Lower leg skin (tissue), 4 donors: Measurements from ENCODE around the gene SPEM3. TPM values are rescaled to one million over a fixed set of nuclear protein-coding genes. Genes with fewer than 3 reads are reported as not detected.

Experiments used
- DNase-seq, 2 donors: peaks; one replicate each; pipeline ENCODE4 v3.0.0-alpha.2; 2019; ENCODE audit warnings: low spot score in 2 of 2
- H3K4me3 ChIP-seq: fragments of 200-600 bp; sonication (generic); 2 replicates; pipeline ENCODE4 v1.5.1; 2017; ENCODE audit warnings: mild to moderate bottlenecking, low read depth; ENCODE audit not compliant: poor library complexity, severe bottlenecking
- CTCF ChIP-seq, 3 donors: fragments of 450-650 bp; IDR thresholded peaks; one replicate each; pipeline ENCODE4 v1.5.1; 2016; ENCODE audit warnings: antibody characterized with exemption in 3 of 3, mild to moderate bottlenecking in 3 of 3, moderate library complexity in 2 of 3
- POLR2A ChIP-seq, 2 donors: fragments of 450-650 bp; IDR thresholded peaks; one replicate each; pipeline ENCODE4 v1.6.1; 2016 to 2017; ENCODE audit warnings: antibody characterized with exemption in 2 of 2, mild to moderate bottlenecking in 1 of 2, moderate library complexity in 1 of 2
- WGBS, 2 donors: methylation state at CpG; one replicate each; pipeline ENCODE4 v1.1.5; 2018; 5-methylcytosine and 5-hydroxymethylcytosine counted together
- intact Hi-C: fragments of 100-400 bp; cut with DNase I; formaldehyde crosslinking; loops from one replicate; pipeline ENCODE4 v1.15.0; 2023; ENCODE audit warnings: low total_unique reads
- total RNA-seq, 4 donors: library from RNA; depleted of rRNA; stranded (reverse); fragments of >200 nt; gene quantifications; one replicate each; pipeline ENCODE4 v1.1.0, GENCODE V29; 2016

SPEM3 gene
- total RNA-seq, 4 donors from 2014 or later, result not detected

GRCh38 chr17:7421186-7421585 lies 7.5 kb upstream of the SPEM3 start:
- no peak overlapping the region for H3K4me3 ChIP-seq
- 93 to 95% methylated on average over 16 of the region's 16 CpGs for WGBS, 2 donors
- intact Hi-C loops, result loop anchor here (10.0 kb wide), 1 partner anchor 56 kb away; no protein-coding TSS in a partner anchor
- no peak for DNase-seq
- TF ChIP-seq CTCF (IDR thresholded peaks at IDR 0.05) (no peak), POLR2A (IDR thresholded peaks at IDR 0.05) (no peak)

GRCh38 chr17:7423679-7424078 lies 5.0 kb upstream of the SPEM3 start:
- no peak for TF ChIP-seq CTCF (IDR thresholded peaks at IDR 0.05)
- TF ChIP-seq POLR2A (IDR thresholded peaks at IDR 0.05), result no peak
- DNase-seq, result no peak
- intact Hi-C loops, result loop anchor here (10.0 kb wide), 1 partner anchor 59 kb away; no protein-coding TSS in a partner anchor
- WGBS, 2 donors, result 68 to 76% methylated on average over 4 of the region's 4 CpGs
- H3K4me3 ChIP-seq, result no peak overlapping the region

- H3K4me3 ChIP-seq, result no peak within 1 kb of the TSS
- intact Hi-C loops, result loop anchor here (10.0 kb wide), 1 partner anchor 61 kb away; no protein-coding TSS in a partner anchor
- DNase-seq, result no peak
- TF ChIP-seq CTCF (IDR thresholded peaks at IDR 0.05), result no peak
- no peak for TF ChIP-seq POLR2A (IDR thresholded peaks at IDR 0.05)
- WGBS, 2 donors, result 83 to 92% methylated on average over 7 of the region's 7 CpGs
These were observed 3.3 kb upstream of the SPEM3 start, which contains the start of gene SPEM2 for GRCh38 chr17:7425316-7425715. Gene SPEM2, plus strand, starts transcription at chr17:7425616. Its CDS starts 73 bp downstream, at chr17:7425689.

- intact Hi-C loops, result loop anchor here (10.0 kb wide), 1 partner anchor 61 kb away; no protein-coding TSS in a partner anchor
- WGBS, 2 donors, result 91% methylated on average over 8 of the region's 8 CpGs
- H3K4me3 ChIP-seq, result no peak overlapping the region
These were observed 2.9 kb upstream of the SPEM3 start for GRCh38 chr17:7425756-7426155.

GRCh38 chr17:7426203-7426863 lies 2.3 kb upstream of the SPEM3 start:
- TF ChIP-seq POLR2A (IDR thresholded peaks at IDR 0.05) (no peak), CTCF (IDR thresholded peaks at IDR 0.05) (no peak)
- WGBS, 2 donors, result 90 to 95% methylated on average over 32 to 33 of the region's 33 CpGs
- no peak for DNase-seq
- intact Hi-C loops, result loop anchor here (10.0 kb wide), 1 partner anchor 62 kb away; no protein-coding TSS in a partner anchor
- H3K4me3 ChIP-seq, result no peak overlapping the region

More at GRCh38 chr17:7425756-7426155, 2.9 kb upstream of the SPEM3 start:
- no peak for DNase-seq
- TF ChIP-seq CTCF (IDR thresholded peaks at IDR 0.05) (no peak), POLR2A (IDR thresholded peaks at IDR 0.05) (no peak)
